Brain microvascular endothelial cell (primary cell): ENCODE data around the gene NOTUM.

ENCODE experiments used
- DNase-seq: peaks from one replicate; pipeline ENCODE4 v3.0.0-alpha.2; 2020
- H3K27ac ChIP-seq: fragments of 250-450 bp; sonication (Bioruptor Pico); 2 replicates; pipeline ENCODE4 v1.5.1; 2020; ENCODE audit warnings: mild to moderate bottlenecking, moderate library complexity
- H3K27me3 ChIP-seq: fragments of 250-450 bp; sonication (Bioruptor Pico); replicated peaks from 2 replicates; pipeline ENCODE4 v1.5.1; 2020; ENCODE audit warnings: mild to moderate bottlenecking
- H3K36me3 ChIP-seq: fragments of 250-450 bp; sonication (Bioruptor Pico); replicated peaks from 2 replicates; pipeline ENCODE4 v1.5.1; 2020; ENCODE audit warnings: mild to moderate bottlenecking
- H3K4me3 ChIP-seq: 2 replicates; pipeline ENCODE4 v1.5.1; 2011; ENCODE audit warnings: low read depth, mild to moderate bottlenecking, control low read depth, low read length, moderate library complexity
- CTCF ChIP-seq: IDR thresholded peaks from 2 replicates; pipeline ENCODE4 v1.5.1; 2011; ENCODE audit warnings: low read depth, mild to moderate bottlenecking, moderate library complexity, low read length, control low read depth, inconsistent platforms; ENCODE audit errors: missing control alignments
- in situ Hi-C: cut with HindIII; loops from 2 replicates; pipeline ENCODE4 v1.10.0; 2017; ENCODE audit warnings: low sequenced_read_pairs, low pct_ligation_motif_present

The NOTUM gene

GRCh38 chr17:81996757-81997441 lies 35.9 kb upstream of the NOTUM start:
- no peak for DNase-seq
- no peak for TF ChIP-seq CTCF
- Histone ChIP-seq H3K27me3 (no peaks in the 10 kb centered on the region), H3K4me3 (no peak overlapping the region), H3K27ac (no peak overlapping the region), H3K36me3 (no peaks in the 10 kb centered on the region)
- in situ Hi-C loops = no loop called here

- no peak for TF ChIP-seq CTCF
- in situ Hi-C loops = no loop called here
- no peak for DNase-seq
- H3K27ac ChIP-seq = no peak overlapping the region
- no peak overlapping the region for H3K4me3 ChIP-seq
- H3K27me3 ChIP-seq = no peaks in the 10 kb centered on the region
- H3K36me3 ChIP-seq = no peaks in the 10 kb centered on the region
Measured at GRCh38 chr17:81996232-81996756, 35.3 kb upstream of the NOTUM start.

GRCh38 chr17:81995463-81996231 lies 34.7 kb upstream of the NOTUM start:
- in situ Hi-C loops = no loop called here
- DNase-seq = no peak
- no peaks in the 10 kb centered on the region for H3K36me3 ChIP-seq
- no peak overlapping the region for H3K27ac ChIP-seq
- no peaks in the 10 kb centered on the region for H3K27me3 ChIP-seq
- no peak for TF ChIP-seq CTCF
- no peak overlapping the region for H3K4me3 ChIP-seq

GRCh38 chr17:81994593-81995462 lies 33.8 kb upstream of the NOTUM start:
- Histone ChIP-seq H3K27me3 (no peaks in the 10 kb centered on the region), H3K27ac (no peak overlapping the region), H3K4me3 (no peak overlapping the region), H3K36me3 (no peaks in the 10 kb centered on the region)
- in situ Hi-C loops = no loop called here
- TF ChIP-seq CTCF = no peak
- no peak for DNase-seq

- Histone ChIP-seq H3K36me3 (no peaks in the 10 kb centered on the region), H3K27me3 (no peaks in the 10 kb centered on the region), H3K4me3 (no peak overlapping the region), H3K27ac (no peak overlapping the region)
- in situ Hi-C loops = no loop called here
- DNase-seq = no peak
- TF ChIP-seq CTCF = no peak
Measured at GRCh38 chr17:81993729-81994592, 33.0 kb upstream of the NOTUM start.
